ENCODE results near the gene PSMA7. TPM values are rescaled to one million over a fixed set of nuclear protein-coding genes. Genes with fewer than 3 reads are reported as not detected.

The PSMA7 gene
- total RNA-seq, 1 donor = 237 TPM

DNA sequence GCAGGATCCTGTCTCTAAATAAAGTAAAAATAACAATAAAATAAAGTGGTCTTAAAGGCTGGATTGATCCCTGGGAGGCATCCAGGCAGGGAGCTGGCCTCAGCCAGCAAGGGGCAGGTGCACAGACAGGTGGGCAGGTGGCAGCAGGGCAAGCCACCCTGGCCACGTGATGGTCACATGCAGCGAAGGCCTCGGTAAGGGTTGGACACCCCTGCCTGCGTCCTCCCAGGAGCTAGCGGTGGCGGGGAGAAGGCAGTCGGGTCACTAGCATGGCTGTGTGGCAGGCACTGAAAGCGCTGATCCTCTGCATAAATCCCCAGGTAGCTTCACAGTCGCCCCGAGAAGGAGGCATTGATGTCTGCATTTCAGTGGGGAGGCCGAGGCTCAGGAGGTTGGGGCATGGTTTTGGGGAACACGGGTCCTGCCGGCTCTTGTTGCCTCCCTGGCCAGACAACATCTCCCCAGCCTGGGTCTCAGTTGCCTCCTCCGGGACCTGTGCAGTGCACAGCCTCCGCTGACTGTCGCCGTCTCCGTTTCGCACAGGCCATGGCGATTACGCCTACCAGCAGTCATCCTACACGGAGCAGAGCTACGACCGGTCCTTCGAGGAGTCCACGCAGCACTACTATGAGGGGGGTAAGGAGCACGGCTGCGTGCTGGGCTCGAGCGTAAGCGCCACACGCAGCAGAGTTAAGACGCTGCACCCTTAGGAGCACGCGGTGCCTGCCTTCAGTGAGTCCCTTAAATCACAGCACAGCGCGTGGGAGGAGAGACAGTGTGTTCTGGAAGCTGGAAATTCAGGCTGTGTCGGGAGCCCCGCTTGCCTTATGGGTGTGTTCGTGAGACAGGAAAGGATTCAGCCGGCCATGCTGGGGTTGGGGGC is 21.9 kb upstream of the PSMA7 start:
- no peak for DNase-seq (ENCODE audit: low read depth)

DNA sequence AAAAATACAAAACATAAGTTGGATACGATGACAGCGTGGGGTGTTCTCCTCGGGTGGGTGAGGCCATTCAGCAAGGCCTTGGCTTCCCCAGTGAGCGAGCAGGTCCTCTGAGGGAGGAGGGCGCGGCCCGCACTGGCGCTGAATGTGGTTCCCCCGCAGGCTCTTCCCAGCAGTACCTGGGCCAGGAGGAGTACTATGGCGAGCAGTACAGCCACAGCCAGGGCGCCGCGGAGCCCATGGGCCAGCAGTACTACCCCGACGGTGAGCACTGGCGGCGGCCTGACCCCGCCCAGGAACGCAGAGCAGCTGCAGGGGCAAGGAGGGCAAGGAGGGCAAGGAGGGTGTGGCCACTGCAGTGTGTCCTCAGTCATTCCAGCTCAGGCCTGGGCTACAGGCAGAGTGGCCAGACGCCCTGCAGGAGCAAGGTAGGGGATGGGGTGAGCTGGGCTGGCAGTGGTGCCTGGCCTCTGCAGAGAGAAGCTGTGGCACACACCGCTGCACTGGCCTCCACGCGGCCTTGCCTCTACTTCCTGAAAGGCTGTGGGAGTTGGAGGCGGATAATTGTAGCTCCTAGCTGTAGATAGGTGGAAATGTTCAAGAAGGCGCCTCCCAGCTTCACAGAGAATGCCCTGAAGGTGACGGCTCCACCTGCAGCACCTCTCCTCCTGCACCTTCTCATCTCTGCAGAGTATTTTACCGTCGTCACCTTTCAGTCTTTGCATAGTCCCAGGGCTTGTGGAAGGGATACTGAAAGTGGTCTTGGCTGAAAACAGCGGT is 21.0 kb upstream of the PSMA7 start:
- DNase-seq (ENCODE audit: low read depth) = no peak
- H3K4me3 ChIP-seq (ENCODE audit: low read depth, low read length) = no peak overlapping the region
- no peak for TF ChIP-seq CTCF (IDR thresholded peaks at IDR 0.05; ENCODE audit: insufficient read depth, low read length)

More for the DNA sequence above, 21.9 kb upstream of the PSMA7 start:
- TF ChIP-seq CTCF (IDR thresholded peaks at IDR 0.05; ENCODE audit: insufficient read depth, low read length) = no peak
- H3K4me3 ChIP-seq (ENCODE audit: low read depth, low read length) = no peak overlapping the region

GRCh38 chr20:62163485-62163865 is 20.3 kb upstream of the PSMA7 start:
- DNase-seq (ENCODE audit: low read depth) = no peak
- no peak for TF ChIP-seq CTCF (IDR thresholded peaks at IDR 0.05; ENCODE audit: insufficient read depth, low read length)
- no peak overlapping the region for H3K4me3 ChIP-seq (ENCODE audit: low read depth, low read length)

- DNase-seq (ENCODE audit: low read depth) = no peak
- no peak for TF ChIP-seq CTCF (IDR thresholded peaks at IDR 0.05; ENCODE audit: insufficient read depth, low read length)
- H3K4me3 ChIP-seq (ENCODE audit: low read depth, low read length) = no peak overlapping the region
Observed at GRCh38 chr20:62162765-62163484, 19.7 kb upstream of the PSMA7 start.

GRCh38 chr20:62161347-62161746 is 18.2 kb upstream of the PSMA7 start:
- H3K4me3 ChIP-seq (ENCODE audit: low read depth, low read length) = no peak overlapping the region
- no peak for TF ChIP-seq CTCF (IDR thresholded peaks at IDR 0.05; ENCODE audit: insufficient read depth, low read length)
- no peak for DNase-seq (ENCODE audit: low read depth)

- no peak for DNase-seq (ENCODE audit: low read depth)
- H3K4me3 ChIP-seq (ENCODE audit: low read depth, low read length) = no peak overlapping the region
- TF ChIP-seq CTCF (IDR thresholded peaks at IDR 0.05; ENCODE audit: insufficient read depth, low read length) = no peak
Observed at GRCh38 chr20:62160876-62161275, 17.7 kb upstream of the PSMA7 start.

Data from fibroblast of the aortic adventitia (primary cell).